GM23338 (cell line): ENCODE data around the gene GNAO1.

Experiments
- CTCF ChIP-seq, 2 experiments: fragments of 200-600 bp in 1 of 2; sonication (generic) in 1 of 2; conservative IDR thresholded peaks; 2 replicates each; pipeline versions ENCODE4 v1.5.1 to v1.6.1; 2016 to 2017; ENCODE audit warnings: antibody characterized with exemption in 2 of 2, low read depth in 2 of 2, mild to moderate bottlenecking in 2 of 2, moderate library complexity in 1 of 2
- EZH2 ChIP-seq: fragments of 200-600 bp; sonication (generic); IDR thresholded peaks from one replicate; pipeline ENCODE4 v1.8.0; 2017; ENCODE audit warnings: antibody characterized with exemption, mild to moderate bottlenecking, low read depth; ENCODE audit not compliant: unreplicated experiment
- EZH2phosphoT487 ChIP-seq: fragments of 200-600 bp; sonication (generic); IDR thresholded peaks from one replicate; pipeline ENCODE4 v1.8.1; 2018; ENCODE audit warnings: antibody characterized with exemption; ENCODE audit not compliant: unreplicated experiment
- POLR2AphosphoS5 ChIP-seq: IDR thresholded peaks from 2 replicates; pipeline ENCODE4 v1.6.1; 2016; ENCODE audit warnings: antibody characterized with exemption, low read depth
- REST ChIP-seq: IDR thresholded peaks from one replicate; pipeline ENCODE4 v1.6.1; 2018; ENCODE audit warnings: antibody characterized with exemption; ENCODE audit not compliant: unreplicated experiment

- TF ChIP-seq CTCF (conservative IDR thresholded peaks at IDR 0.05; ENCODE audit: low read depth in 2 of 2) (no peak), POLR2AphosphoS5 (no peak), REST (no peak), EZH2 (no peak), EZH2phosphoT487 (no peak)
Measured at GRCh38 chr16:56181401-56181800, 9.9 kb upstream of the GNAO1 start.
